Left colon (tissue), 2 donors: ENCODE measurements around the gene TMEM117. TPM values are rescaled to one million over a fixed set of nuclear protein-coding genes. Genes with fewer than 3 reads are reported as not detected.
"Not testable (repeated sequence)": the region's sequence is repeated elsewhere in the genome, so short reads cannot be mapped to it uniquely, and the experiment has no call there.

ENCODE experiments used
- ATAC-seq: fragments of 200-7000 bp; cut with Tn5 transposase; one replicate; pipeline ENCODE4 v1.9.1; 2020; ENCODE audit warnings: mild to moderate bottlenecking, moderate library complexity
- DNase-seq, 2 donors: peaks; one replicate each; pipeline ENCODE4 v3.0.0-alpha.2; 2020
- intact Hi-C, 2 donors: fragments of 100-400 bp; cut with DNase I in 1 of 2; cut with micrococcal nuclease in 1 of 2; formaldehyde crosslinking; loops; one replicate each; pipeline versions ENCODE4 v1.11.2 to v1.14.0; 2022; cut with DNase I, micrococcal nuclease
- total RNA-seq, 2 donors: library from RNA; stranded (reverse); fragmentation: NEBNext Ultra II Directional; extraction: Animal tissue kit (Norgen Biotek cat#: 25700); gene quantifications; one replicate each; pipeline ENCODE4 v1.2.1, GENCODE V29; 2021
- donor health status: DM: no; HTN: no; CAD: no.
- donor health status: DM: yes; HTN: yes; CAD: no.

TMEM117 gene
- total RNA-seq, 2 donors from 2014 or later, result 10.5 to 11.5 TPM

- intact Hi-C loops, ATAC-seq, DNase-seq: not testable (repeated sequence)
Observed at GRCh38 chr12:43871258-43871657, 35.4 kb downstream of the TMEM117 start.

- DNase-seq (no peak), ATAC-seq (no peak)
- intact Hi-C loops, result no loop called here
Observed at GRCh38 chr12:43872396-43872795, 36.5 kb downstream of the TMEM117 start.

GRCh38 chr12:43878050-43878449, 42.2 kb downstream of the TMEM117 start:
- no peak for DNase-seq
- peak; percentile 17 for ATAC-seq
- intact Hi-C loops, result no loop called here

- DNase-seq, result no peak
- intact Hi-C loops, result loop anchor here in 1 of 2 donors (10.0 kb wide), 1 partner anchor 106 kb away; no protein-coding TSS in a partner anchor
Observed at GRCh38 chr12:43880547-43880946, 44.7 kb downstream of the TMEM117 start.

DNA sequence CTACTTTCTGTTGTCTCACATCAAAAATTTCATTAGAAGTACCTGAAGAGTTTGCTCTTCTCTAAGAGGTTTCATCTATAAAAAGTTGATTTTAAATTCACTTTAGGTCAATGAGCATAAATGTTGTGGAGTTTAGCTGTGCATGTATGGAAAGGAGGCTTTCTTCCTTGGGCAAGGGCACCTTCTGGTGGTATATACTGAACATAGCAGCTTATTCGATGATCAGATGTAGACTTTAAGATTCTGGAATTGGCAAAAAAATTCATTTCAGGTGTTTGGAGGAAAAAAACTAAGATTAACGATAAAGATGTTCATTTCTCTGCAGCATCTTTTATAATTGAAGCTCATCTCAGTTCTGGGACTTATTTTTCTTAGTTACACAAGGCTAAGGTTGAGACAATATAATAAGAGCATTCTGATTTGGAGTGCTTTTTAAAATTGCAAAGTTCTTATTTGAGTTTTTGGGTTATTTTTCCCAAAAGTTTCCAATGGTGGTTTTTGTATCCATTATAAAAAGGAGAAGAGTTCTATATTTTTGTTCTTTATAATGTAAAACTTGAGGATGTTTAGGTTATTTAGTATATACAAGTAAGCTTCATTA, 46.8 kb downstream of the TMEM117 start:
- intact Hi-C loops, result loop anchor here in 1 of 2 donors (10.0 kb wide), 1 partner anchor 108 kb away; no protein-coding TSS in a partner anchor
- peak; percentile 91 for ATAC-seq
- no peak for DNase-seq

More at GRCh38 chr12:43880547-43880946, 44.7 kb downstream of the TMEM117 start:
- no peak for ATAC-seq

- intact Hi-C loops, result loop anchor here in 1 of 2 donors (10.0 kb wide), 1 partner anchor 109 kb away; no protein-coding TSS in a partner anchor
- DNase-seq (no peak), ATAC-seq (no peak)
Observed at GRCh38 chr12:43883311-43883710, 47.4 kb downstream of the TMEM117 start.

DNA sequence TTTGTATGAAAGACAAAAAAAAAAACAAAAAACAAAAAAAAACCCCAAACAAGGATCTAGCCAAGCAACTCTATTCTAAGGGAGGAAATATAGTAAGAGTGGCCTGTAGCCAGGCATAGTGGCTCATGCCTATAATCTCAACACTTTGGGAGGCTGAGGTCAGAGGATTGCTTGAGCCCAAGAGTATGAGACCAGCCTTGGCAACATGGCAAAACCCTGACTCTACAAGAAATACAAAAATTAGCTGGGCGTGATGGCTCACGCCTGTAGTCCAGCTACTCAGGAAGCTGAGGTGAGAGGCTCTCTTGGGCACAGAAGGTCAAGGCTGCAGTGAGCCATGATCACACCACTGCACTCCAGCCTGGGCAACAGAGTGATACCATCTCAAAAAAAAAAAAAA, 47.9 kb downstream of the TMEM117 start:
- DNase-seq (no peak), ATAC-seq (no peak)
- intact Hi-C loops, result loop anchor here in 1 of 2 donors (10.0 kb wide), 1 partner anchor 109 kb away; no protein-coding TSS in a partner anchor

DNA sequence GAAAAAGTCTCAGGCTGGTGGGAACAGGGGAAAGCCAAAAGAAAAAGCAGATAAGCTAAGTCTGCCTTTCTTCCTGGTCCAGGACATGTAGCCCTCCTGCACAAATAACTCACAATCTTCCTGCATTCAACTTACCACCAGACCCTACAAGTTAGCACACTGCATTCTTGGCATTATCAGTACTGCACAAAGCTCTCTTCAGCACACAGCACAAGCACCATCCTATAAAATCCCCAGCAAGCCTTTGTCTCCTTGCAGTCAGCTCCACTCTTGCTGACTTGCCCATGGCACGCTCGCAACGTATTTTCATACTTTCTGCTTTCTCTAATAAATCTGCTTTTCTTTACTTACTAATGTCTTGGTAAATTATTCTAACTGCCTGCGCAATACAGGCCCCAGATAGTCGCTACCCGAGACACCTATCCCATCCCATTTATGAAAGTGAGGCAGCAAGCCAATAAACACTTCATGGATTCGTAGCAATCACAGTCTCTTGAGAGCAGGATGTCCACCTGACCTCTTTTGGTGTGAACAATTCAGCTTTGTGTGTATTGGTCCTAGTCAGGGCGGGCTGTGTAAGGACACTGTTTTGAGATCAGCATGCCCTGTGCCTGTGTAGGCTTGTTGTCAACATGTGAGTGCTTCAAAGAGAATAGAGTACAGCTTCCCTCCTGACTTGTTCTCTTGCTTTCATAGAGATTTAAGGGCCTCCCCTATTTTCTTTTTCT, 49.0 kb downstream of the TMEM117 start:
- DNase-seq, result peak in 1 of 2 donors; percentile 28
- ATAC-seq, result no peak

DNA sequence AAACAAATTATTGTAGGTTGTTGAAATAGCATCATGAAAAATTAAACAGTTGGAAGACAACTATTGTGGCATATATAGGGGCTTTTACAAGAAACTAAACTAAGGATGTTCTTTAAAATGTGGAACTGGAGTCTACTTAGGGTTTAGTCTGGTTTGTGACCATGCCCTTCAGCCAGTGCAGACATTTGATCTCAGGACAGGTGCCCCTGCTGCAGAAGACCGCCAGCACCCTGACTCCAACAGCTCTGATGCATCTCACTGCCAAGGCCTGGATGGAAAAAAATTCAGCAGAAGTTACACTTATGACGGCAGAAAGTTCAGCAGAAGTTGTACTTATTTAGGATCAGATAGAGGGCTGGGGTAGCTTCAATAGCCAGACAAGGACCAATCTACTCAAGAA, 51.5 kb downstream of the TMEM117 start:
- DNase-seq, result no peak
- ATAC-seq, result no peak
- intact Hi-C loops, result loop anchor here in 1 of 2 donors (10.0 kb wide), 1 partner anchor 113 kb away; no protein-coding TSS in a partner anchor

More for the DNA sequence above, 49.0 kb downstream of the TMEM117 start:
- intact Hi-C loops, result loop anchor here in 1 of 2 donors (10.0 kb wide), 1 partner anchor 110 kb away; no protein-coding TSS in a partner anchor

DNA sequence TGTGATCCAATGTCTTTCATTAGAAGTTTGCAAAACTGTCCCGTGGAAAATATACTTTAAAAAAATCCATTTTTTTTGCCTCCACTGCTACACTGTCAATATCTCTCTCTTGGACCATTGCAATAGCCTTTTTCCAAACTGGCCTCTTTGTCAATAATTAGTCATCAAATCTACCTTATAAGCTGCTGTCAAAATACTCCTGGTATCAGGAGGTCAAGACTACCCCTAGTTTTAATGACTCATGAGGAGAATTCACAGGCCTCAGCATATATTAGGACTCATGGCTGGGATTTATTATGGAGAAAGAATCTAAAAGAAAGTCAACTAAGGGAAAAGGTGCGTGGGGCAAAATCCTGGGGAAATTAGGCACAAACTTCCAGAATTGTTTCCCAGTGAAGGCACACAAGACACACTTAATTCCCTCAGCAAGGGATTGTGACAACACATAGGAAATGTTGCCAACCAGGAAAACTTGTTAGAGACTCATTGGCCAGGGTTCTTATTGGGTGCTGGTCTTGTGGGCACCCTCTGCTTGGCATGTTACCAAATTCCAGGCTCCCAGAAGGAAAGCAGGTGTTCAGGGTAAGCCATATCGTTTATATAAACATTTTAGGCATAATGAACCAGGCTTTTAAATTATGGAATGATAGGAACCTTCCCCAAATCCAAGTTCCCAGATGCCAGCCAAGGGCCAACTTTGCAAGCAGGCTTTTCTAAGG, 56.1 kb downstream of the TMEM117 start:
- no peak for ATAC-seq
- DNase-seq, result no peak
- intact Hi-C loops, result no loop called here

DNA sequence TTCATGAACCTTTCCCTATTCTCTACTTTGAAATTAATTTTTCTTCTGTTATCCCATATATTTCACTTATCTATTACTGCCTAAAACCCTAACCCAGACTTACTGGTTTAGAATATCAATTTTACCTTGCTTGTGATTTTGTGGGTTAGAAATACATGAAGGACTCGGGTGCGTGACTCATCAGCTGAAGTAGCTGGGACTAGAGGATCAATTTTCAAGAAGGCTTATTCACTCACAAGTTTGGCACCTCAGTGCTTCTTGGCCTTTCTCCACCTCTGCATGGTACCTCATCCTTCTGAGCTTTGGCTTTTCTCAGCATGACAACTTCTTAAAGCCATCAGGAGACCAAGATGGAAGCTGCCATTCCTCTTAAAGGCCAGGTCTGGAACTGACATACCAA, 57.8 kb downstream of the TMEM117 start:
- no peak for DNase-seq
- intact Hi-C loops, result no loop called here

DNA sequence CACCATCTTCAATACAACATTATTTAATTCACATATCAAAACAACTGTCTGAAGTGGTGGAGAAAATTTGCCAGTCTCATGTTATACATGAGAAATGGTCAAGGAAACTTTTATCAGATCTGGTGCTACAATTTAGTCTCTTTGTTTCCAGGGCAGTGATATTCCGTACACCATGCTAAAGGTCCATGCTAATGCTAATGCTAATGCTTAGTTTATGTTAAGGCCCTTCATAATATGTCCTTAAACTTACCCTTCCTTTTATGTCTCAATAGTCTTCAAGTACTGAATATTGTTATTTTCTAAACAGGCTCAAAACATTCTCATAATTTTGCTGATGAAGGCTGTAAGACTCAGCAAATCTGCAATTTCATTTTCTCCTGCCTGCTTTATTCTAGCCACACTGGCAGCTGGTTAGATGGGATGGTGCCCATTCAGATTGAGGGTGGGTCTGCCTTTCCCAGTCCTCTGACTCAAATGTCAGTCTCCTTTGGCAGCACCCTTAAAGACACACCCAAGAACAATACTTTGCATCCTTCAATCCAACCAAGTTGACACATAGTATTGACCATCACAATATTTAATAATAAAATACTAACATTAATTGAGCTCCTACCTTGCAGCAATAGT, 59.8 kb downstream of the TMEM117 start:
- no peak for ATAC-seq
- DNase-seq, result no peak
- intact Hi-C loops, result no loop called here

More for the DNA sequence above, 57.8 kb downstream of the TMEM117 start:
- ATAC-seq, result no peak

- ATAC-seq (no peak), DNase-seq (no peak)
- intact Hi-C loops, result no loop called here
Observed at GRCh38 chr12:43896496-43896895, 60.6 kb downstream of the TMEM117 start.

- intact Hi-C loops, result no loop called here
- DNase-seq, result no peak
- no peak for ATAC-seq
Observed at GRCh38 chr12:43898474-43898873, 62.6 kb downstream of the TMEM117 start.

DNA sequence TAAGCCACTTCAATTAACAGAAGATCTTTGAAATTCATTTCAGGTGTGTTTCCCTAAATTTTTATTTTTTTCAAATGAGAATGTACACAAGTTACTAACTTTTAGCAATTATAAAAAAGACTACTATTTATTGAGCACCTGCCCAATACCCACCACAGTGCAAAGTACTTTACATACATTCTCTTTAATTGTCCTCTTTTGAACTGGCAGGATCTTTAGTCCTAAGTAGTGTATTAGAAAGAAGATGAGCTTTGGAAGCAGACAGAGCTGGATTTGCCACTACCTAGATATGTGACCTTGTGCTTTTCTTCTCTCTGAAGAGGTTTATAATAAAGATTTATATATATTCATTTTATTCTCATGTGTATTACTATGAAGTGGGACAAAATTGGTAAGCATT, 63.7 kb downstream of the TMEM117 start:
- no peak for ATAC-seq
- intact Hi-C loops, result no loop called here

GRCh38 chr12:43903686-43904085, 67.8 kb downstream of the TMEM117 start:
- intact Hi-C loops, result no loop called here
- no peak for DNase-seq
- no peak for ATAC-seq

More for the DNA sequence above, 63.7 kb downstream of the TMEM117 start:
- DNase-seq, result no peak

DNA sequence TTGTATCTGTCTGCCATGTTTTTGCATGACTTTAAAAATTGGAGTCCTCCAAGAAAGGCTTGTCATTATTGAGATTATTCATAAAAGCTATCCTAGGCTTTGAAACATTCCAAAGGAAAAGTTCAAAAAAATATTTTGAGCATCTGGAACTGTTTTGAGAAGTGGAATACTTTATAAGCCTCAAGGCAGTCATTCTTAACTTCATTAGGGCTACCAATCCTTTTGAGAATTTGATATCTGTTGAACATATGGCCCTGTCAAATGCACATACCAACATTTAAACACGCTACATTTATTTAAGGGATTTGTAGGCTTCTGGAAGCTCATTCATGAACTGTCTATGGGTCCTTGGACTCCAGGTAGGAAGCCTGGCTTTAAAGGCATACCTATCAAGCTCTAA, 77.0 kb downstream of the TMEM117 start:
- intact Hi-C loops, result no loop called here
- no peak for DNase-seq
- ATAC-seq, result no peak

GRCh38 chr12:43914391-43914790, 78.5 kb downstream of the TMEM117 start:
- ATAC-seq (no peak), DNase-seq (no peak)
- intact Hi-C loops, result no loop called here

DNA sequence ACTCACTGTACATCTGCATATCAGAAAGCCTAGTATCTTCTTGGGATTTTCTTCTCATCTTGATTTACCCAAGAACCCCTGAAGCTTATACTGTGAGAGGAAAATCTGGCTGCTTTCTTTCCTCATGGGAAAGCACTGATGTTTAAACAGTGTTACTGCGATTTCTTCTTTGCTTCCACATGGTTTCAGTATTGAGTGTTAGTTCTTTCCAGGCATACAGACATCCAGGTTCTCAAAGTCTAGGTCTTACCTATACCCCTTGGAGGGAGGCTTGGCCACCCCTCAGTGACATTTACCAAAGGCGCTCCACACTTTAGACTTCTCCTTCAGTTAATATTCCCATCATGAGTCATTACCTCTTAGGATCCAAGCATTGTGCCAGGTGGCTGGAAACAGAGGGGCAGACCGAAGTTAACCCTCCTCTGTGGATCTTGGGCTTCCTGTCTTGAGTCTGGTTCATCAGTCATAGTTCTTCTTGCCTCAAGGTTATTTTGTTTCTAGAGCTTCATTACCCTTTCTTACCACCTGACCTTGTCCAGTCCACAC, 79.1 kb downstream of the TMEM117 start:
- DNase-seq (no peak), ATAC-seq (peak; percentile 27)
- intact Hi-C loops, result no loop called here
